Lower lobe of right lung (tissue), 2 donors: ENCODE measurements around the gene COMMD6. TPM values are rescaled to one million over a fixed set of nuclear protein-coding genes. Genes with fewer than 3 reads are reported as not detected.

ENCODE experiments used
- ATAC-seq, 2 donors: fragments of 200-7000 bp; cut with Tn5 transposase; one replicate each; pipeline ENCODE4 v1.9.1; 2020 to 2022; ENCODE audit warnings: mild to moderate bottlenecking in 2 of 2, moderate library complexity in 2 of 2
- DNase-seq: peaks from one replicate; pipeline ENCODE4 v3.0.0-alpha.2; 2020
- H3K27ac ChIP-seq: fragments of 200-600 bp; one replicate; pipeline ENCODE4 v1.8.0; 2022
- H3K27me3 ChIP-seq: fragments of 200-600 bp; one replicate; pipeline ENCODE4 v1.8.0; 2022; ENCODE audit warnings: low read depth
- H3K36me3 ChIP-seq: fragments of 200-600 bp; one replicate; pipeline ENCODE4 v1.8.0; 2022; ENCODE audit warnings: mild to moderate bottlenecking
- H3K4me1 ChIP-seq: fragments of 200-600 bp; one replicate; pipeline ENCODE4 v1.8.0; 2022
- H3K4me3 ChIP-seq: fragments of 200-600 bp; one replicate; pipeline ENCODE4 v1.8.0; 2022; ENCODE audit warnings: mild to moderate bottlenecking
- H3K9me3 ChIP-seq: fragments of 200-600 bp; one replicate; pipeline ENCODE4 v1.8.0; 2022
- CTCF ChIP-seq: fragments of 200-600 bp; IDR thresholded peaks from one replicate; pipeline ENCODE4 v1.8.0; 2022; ENCODE audit warnings: antibody characterized with exemption, mild to moderate bottlenecking
- intact Hi-C: fragments of 100-400 bp; cut with DNase I; formaldehyde crosslinking; loops from one replicate; pipeline ENCODE4 v1.11.0; 2022
- total RNA-seq: library from RNA; stranded (reverse); fragmentation: NEBNext Ultra II Directional; extraction: Animal tissue kit (Norgen Biotek cat#: 25700); gene quantifications from one replicate; pipeline ENCODE4 v1.2.1, GENCODE V29; 2021
- donor health status: DM: no; HTN: yes; CAD: no; lungs with severe emphysema.

The COMMD6 gene
- total RNA-seq, 1 donor from 2014 or later: 136 TPM

GRCh38 chr13:75481176-75482069 lies 56.2 kb downstream of the COMMD6 start:
- no peak for TF ChIP-seq CTCF
- intact Hi-C loops: no loop called here
- no peaks in the 10 kb centered on the region for H3K27me3 ChIP-seq
- peak; percentile 65 to 66 for ATAC-seq
- H3K4me3 ChIP-seq: peak overlapping the region; percentile 88
- no peaks in the 10 kb centered on the region for H3K9me3 ChIP-seq
- H3K4me1 ChIP-seq: peaks cover 25% of the 10 kb centered on the region
- DNase-seq: peak; percentile 58
- H3K27ac ChIP-seq: peak overlapping the region; percentile 74
- no peaks in the 10 kb centered on the region for H3K36me3 ChIP-seq

- Histone ChIP-seq H3K4me1 (peaks cover 25% of the 10 kb centered on the region), H3K9me3 (no peaks in the 10 kb centered on the region), H3K4me3 (peak overlapping the region; percentile 88), H3K36me3 (no peaks in the 10 kb centered on the region), H3K27me3 (no peaks in the 10 kb centered on the region), H3K27ac (peak overlapping the region; percentile 74)
- intact Hi-C loops: no loop called here
- DNase-seq (peak; percentile 79), ATAC-seq (peak; percentile 52 to 69)
- no peak for TF ChIP-seq CTCF
Observed at GRCh38 chr13:75480671-75481175, 56.9 kb downstream of the COMMD6 start.

GRCh38 chr13:75479102-75479740 lies 58.4 kb downstream of the COMMD6 start:
- intact Hi-C loops: loop anchor here (10.0 kb wide), 1 partner anchor 104 kb away; no protein-coding TSS in a partner anchor
- Histone ChIP-seq H3K27ac (no peak overlapping the region), H3K36me3 (no peaks in the 10 kb centered on the region), H3K4me1 (peaks cover 25% of the 10 kb centered on the region), H3K9me3 (no peaks in the 10 kb centered on the region), H3K27me3 (no peaks in the 10 kb centered on the region), H3K4me3 (peak overlapping the region; percentile 88)
- no peak for TF ChIP-seq CTCF
- ATAC-seq: no peak
- no peak for DNase-seq

- ATAC-seq: no peak
- DNase-seq: no peak
- Histone ChIP-seq H3K9me3 (no peaks in the 10 kb centered on the region), H3K27ac (no peak overlapping the region), H3K27me3 (no peaks in the 10 kb centered on the region), H3K36me3 (no peaks in the 10 kb centered on the region), H3K4me3 (no peak overlapping the region), H3K4me1 (peaks cover 25% of the 10 kb centered on the region)
- no peak for TF ChIP-seq CTCF
- intact Hi-C loops: loop anchor here (10.0 kb wide), 1 partner anchor 104 kb away; no protein-coding TSS in a partner anchor
Observed at GRCh38 chr13:75478659-75479058, 59.0 kb downstream of the COMMD6 start.

Other genes with a start within 250 kb of the COMMD6 start
- 30.4 TPM for gene TBC1D4, start 55.7 kb downstream of the COMMD6 start, total RNA-seq
- 14.0 TPM for gene UCHL3, start 11.9 kb upstream of the COMMD6 start, total RNA-seq
- gene LMO7, start 98.5 kb upstream of the COMMD6 start, total RNA-seq: 447 TPM